H1 (cell line): Measurements from ENCODE around the gene PDE4D. TPM values are rescaled to one million over a fixed set of nuclear protein-coding genes. Genes with fewer than 3 reads are reported as not detected.

Source experiments
- CBX5 ChIP-seq: fragments of 300-800, 300-1000 bp; sonication (generic); IDR thresholded peaks from 2 replicates; pipeline ENCODE4 v1.7.1; 2016; ENCODE audit warnings: antibody characterized with exemption, low read length, low read depth
- CHD1 ChIP-seq: IDR thresholded peaks from 2 replicates; pipeline ENCODE4 v1.6.1; 2012; ENCODE audit warnings: low read depth, low read length, improper control_type of control experiment
- CHD2 ChIP-seq: IDR thresholded peaks from 2 replicates; pipeline ENCODE4 v1.6.1; 2012; ENCODE audit warnings: low read length, improper control_type of control experiment
- CTCF ChIP-seq, 3 experiments: IDR thresholded peaks; 1 replicate in 2 of 3; 2 replicates in 1 of 3; pipeline versions ENCODE4 v1.5.1 to v1.6.1; 2011; ENCODE audit warnings: low read length in 3 of 3, mild to moderate bottlenecking in 3 of 3, inconsistent platforms in 2 of 3, low read depth in 1 of 3, moderate library complexity in 1 of 3; ENCODE audit not compliant: insufficient read depth in 1 of 3; ENCODE audit errors: control extremely low read depth in 1 of 3
- EP300 ChIP-seq, 2 experiments: IDR thresholded peaks; 1 replicate in 1 of 2; 2 replicates in 1 of 2; pipeline ENCODE4 v1.6.1; 2011 to 2012; ENCODE audit warnings: low read depth in 2 of 2, low read length in 2 of 2, mild to moderate bottlenecking in 2 of 2, borderline replicate concordance in 1 of 2, inconsistent platforms in 1 of 2, moderate library complexity in 1 of 2
- EZH2 ChIP-seq: fragments of 200-600 bp; sonication (generic); IDR thresholded peaks from 2 replicates; pipeline ENCODE4 v1.7.1; 2012; ENCODE audit warnings: low read depth, mild to moderate bottlenecking, moderate library complexity, low read length, inconsistent platforms; ENCODE audit not compliant: severe bottlenecking
- GABPA ChIP-seq: IDR thresholded peaks from 2 replicates; pipeline ENCODE4 v1.6.1; 2011; ENCODE audit warnings: mild to moderate bottlenecking, low read length, moderate library complexity, borderline replicate concordance; ENCODE audit not compliant: insufficient read depth
- GTF2F1 ChIP-seq: IDR thresholded peaks from 2 replicates; pipeline ENCODE4 v1.6.1; 2012; ENCODE audit warnings: low read depth, low read length, improper control_type of control experiment, borderline replicate concordance
- HDAC2 ChIP-seq, 2 experiments: fragments of 300-600 bp in 1 of 2; sonication (generic) in 1 of 2; IDR thresholded peaks; 2 replicates each; pipeline ENCODE4 v1.6.1; 2011 to 2012; ENCODE audit warnings: low read depth in 2 of 2, low read length in 2 of 2, mild to moderate bottlenecking in 2 of 2, moderate library complexity in 2 of 2, borderline replicate concordance in 1 of 2, inconsistent platforms in 1 of 2
- HDAC6 ChIP-seq: IDR thresholded peaks from one replicate; pipeline ENCODE4 v1.7.1; 2012; ENCODE audit warnings: low read depth, mild to moderate bottlenecking, inconsistent platforms, low read length, moderate library complexity
- RAD21 ChIP-seq, 2 experiments: IDR thresholded peaks in 1 of 2; conservative IDR thresholded peaks in 1 of 2; 2 replicates each; pipeline ENCODE4 v1.6.1; 2011; ENCODE audit warnings: low read depth in 2 of 2, low read length in 2 of 2, improper control_type of control experiment in 1 of 2, inconsistent platforms in 1 of 2, mild to moderate bottlenecking in 1 of 2, moderate library complexity in 1 of 2
- RBBP5 ChIP-seq: IDR thresholded peaks from 2 replicates; pipeline ENCODE4 v1.7.1; 2012; ENCODE audit warnings: low read depth, mild to moderate bottlenecking, inconsistent platforms, low read length, moderate library complexity, borderline replicate concordance
- RFX5 ChIP-seq: IDR thresholded peaks from 2 replicates; pipeline ENCODE4 v1.6.1; 2011; ENCODE audit warnings: low read depth, low read length, improper control_type of control experiment, borderline replicate concordance
- RNF2 ChIP-seq: fragments of 200-900, 300-1000 bp; sonication (generic); IDR thresholded peaks from 2 replicates; pipeline ENCODE4 v1.7.1; 2016; ENCODE audit warnings: borderline replicate concordance, low read depth, mild to moderate bottlenecking, antibody characterized with exemption, low read length; ENCODE audit not compliant: poor library complexity, severe bottlenecking; ENCODE audit errors: missing control alignments
- RXRA ChIP-seq: IDR thresholded peaks from 2 replicates; pipeline ENCODE4 v1.6.1; 2011; ENCODE audit warnings: low read depth, mild to moderate bottlenecking, low read length, moderate library complexity; ENCODE audit not compliant: insufficient read depth
- SAP30 ChIP-seq: fragments of 300-600 bp; sonication (generic); IDR thresholded peaks from 2 replicates; pipeline ENCODE4 v1.7.1; 2012; ENCODE audit warnings: low read length, moderate library complexity, mild to moderate bottlenecking, inconsistent platforms; ENCODE audit not compliant: insufficient read depth, insufficient replicate concordance
- SIRT6 ChIP-seq: IDR thresholded peaks from one replicate; pipeline ENCODE4 v1.7.1; 2012; ENCODE audit warnings: low read length, inconsistent platforms
- SP2 ChIP-seq: IDR thresholded peaks from 2 replicates; pipeline ENCODE4 v1.6.1; 2012; ENCODE audit warnings: mild to moderate bottlenecking, low read length, inconsistent platforms
- TAF7 ChIP-seq: optimal IDR thresholded peaks from 2 replicates; pipeline ENCODE3; 2011; ENCODE audit warnings: low read depth, mild to moderate bottlenecking, inconsistent platforms, low read length, moderate library complexity, borderline replicate concordance
- polyA plus RNA-seq, 7 experiments: library from polyadenylated mRNA; depleted of rRNA in 3 of 7; stranded (reverse) in 5 of 7; unstranded in 2 of 7; fragments of >200 nt in 5 of 7; fragments of 200-250 nt in 2 of 7; gene quantifications; 1 replicate in 5 of 7; 2 replicates in 1 of 7; 4 replicates in 1 of 7; pipeline versions ENCODE4 v1.2.1 to v1.2.3, GENCODE V29; 2011 to 2013; ENCODE audit warnings: missing spikeins in 2 of 7, mixed read lengths in 2 of 7
- total RNA-seq: library from RNA; stranded (reverse); fragmentation: NEBNext Ultra II Directional; extraction: Animal tissue kit (Norgen Biotek cat#: 25700); gene quantifications from 2 replicates; pipeline ENCODE4 v1.2.1, GENCODE V29; 2021

Gene PDE4D
- total and polyA plus RNA-seq, 2 of the 8 experiments (the other 6 are each of a cell fraction or from before 2014, with no cell fraction given) = 2.3 to 3.7 TPM

GRCh38 chr5:59039296-59040023 lies 854.1 kb downstream of the PDE4D start (continued):
- TF ChIP-seq GABPA = peak; percentile 38; the same call in 1 of the 2 replicates
- TF ChIP-seq HDAC2 (IDR thresholded peaks at IDR 0.05; ENCODE audit: borderline replicate concordance in 1 of 2, low read depth in 2 of 2, low read length in 2 of 2) = peak; percentile 73 to 81; a peak in 2 of 4 replicates
- TF ChIP-seq HDAC6 = no peak
- TF ChIP-seq SAP30 = no peak
- TF ChIP-seq CBX5 = no peak
- TF ChIP-seq SP2 = no peak
- no peak for TF ChIP-seq GTF2F1
- TF ChIP-seq RFX5 = no peak
- TF ChIP-seq RNF2 = peak; percentile 34
- TF ChIP-seq RXRA = no peak
- TF ChIP-seq CHD1 = no peak
- no peak for TF ChIP-seq RAD21 (IDR thresholded peaks at IDR 0.05 in 1 of 2, conservative IDR thresholded peaks at IDR 0.05 in 1 of 2; ENCODE audit: low read depth in 2 of 2, low read length in 2 of 2)
- TF ChIP-seq CTCF (IDR thresholded peaks at IDR 0.05; ENCODE audit: control extremely low read depth in 1 of 3, insufficient read depth in 1 of 3, low read depth in 1 of 3, low read length in 3 of 3) = no peak
- 0 out of 2 replicates have a peak, but pooled peaks have one; percentile 62 for TF ChIP-seq RBBP5
- TF ChIP-seq SIRT6 = no peak
- peak; percentile 69 for TF ChIP-seq EZH2
- no peak for TF ChIP-seq EP300 (IDR thresholded peaks at IDR 0.05; ENCODE audit: borderline replicate concordance in 1 of 2, low read depth in 2 of 2, low read length in 2 of 2)
- TF ChIP-seq CHD2 = no peak
- no peak for TF ChIP-seq TAF7
